GM18499 (cell line): ENCODE measurements around the gene GRIN2A.

Source experiments
- ATAC-seq: cut with Tn5 transposase; IDR thresholded peaks from one replicate; pipeline ENCODE4 v1.9.1; 2021; ENCODE audit warnings: moderate number of reproducible peaks; ENCODE audit not compliant: insufficient read depth, unreplicated experiment

Gene GRIN2A

DNA sequence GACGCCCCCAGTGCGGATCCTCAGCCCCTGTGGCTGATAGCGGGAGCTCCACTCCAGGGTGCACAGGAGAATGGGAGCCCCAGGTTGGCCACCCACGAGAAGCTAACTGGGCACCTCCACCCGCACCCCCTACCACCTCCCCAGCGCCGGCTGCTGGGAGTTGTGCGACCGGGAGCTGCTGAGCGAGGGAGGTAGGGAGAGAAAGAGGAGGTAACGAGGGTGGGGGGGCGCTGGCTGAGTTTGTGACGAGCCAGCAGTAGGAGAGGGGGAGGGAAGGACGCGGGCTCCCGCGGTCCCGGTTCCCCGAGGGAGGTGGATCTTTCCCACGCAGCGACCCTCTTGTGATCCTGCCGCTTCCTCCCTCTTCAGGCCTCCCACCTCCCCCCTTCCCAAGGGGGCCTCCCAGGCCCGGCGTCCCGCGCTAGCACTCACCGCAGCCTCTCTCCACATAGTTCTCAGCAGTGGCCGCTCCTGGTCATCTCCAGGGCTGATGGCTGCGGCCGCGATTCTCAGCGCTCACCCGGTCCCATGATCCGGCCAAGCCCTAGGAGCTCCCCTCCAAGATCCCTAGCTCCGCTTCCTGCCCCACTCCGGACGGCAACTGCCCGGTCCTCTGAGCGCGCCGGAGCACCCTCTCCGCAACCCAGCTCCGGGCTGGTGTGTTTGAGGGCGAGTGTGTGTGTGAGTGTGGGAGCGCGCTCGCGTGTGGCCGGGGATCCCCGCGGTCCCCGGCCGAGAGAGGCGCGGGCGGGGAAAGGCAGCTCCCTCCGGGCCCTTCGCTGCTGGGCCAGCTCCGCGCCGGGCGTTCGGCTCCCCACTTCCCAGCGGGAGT lies at the start of gene GRIN2A:
Gene GRIN2A (minus strand): TSS at position 207 of the 832 bp plus-strand sequence. CDS start 2,017 bp downstream, outside the sequence.
- ATAC-seq, result no peak

DNA sequence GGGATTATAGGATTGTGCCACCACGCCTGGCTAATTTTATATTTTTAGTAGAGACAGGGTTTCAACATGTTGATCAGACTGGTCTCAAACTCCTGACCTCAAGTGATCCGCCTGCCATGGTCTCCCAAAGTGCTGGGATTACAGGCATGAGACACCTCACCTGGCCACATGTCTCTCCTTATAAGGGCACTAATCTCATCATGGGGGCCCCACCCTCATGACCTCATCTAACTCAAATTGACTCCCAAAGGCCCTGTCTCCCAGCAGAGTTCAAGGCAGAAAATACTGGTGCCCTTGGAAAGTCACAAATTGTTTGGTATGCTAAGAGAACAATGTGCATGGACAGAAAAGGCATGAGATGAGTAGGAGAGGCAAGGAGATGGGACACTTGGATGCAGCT lies 49.3 kb upstream of the GRIN2A start:
- no peak for ATAC-seq

DNA sequence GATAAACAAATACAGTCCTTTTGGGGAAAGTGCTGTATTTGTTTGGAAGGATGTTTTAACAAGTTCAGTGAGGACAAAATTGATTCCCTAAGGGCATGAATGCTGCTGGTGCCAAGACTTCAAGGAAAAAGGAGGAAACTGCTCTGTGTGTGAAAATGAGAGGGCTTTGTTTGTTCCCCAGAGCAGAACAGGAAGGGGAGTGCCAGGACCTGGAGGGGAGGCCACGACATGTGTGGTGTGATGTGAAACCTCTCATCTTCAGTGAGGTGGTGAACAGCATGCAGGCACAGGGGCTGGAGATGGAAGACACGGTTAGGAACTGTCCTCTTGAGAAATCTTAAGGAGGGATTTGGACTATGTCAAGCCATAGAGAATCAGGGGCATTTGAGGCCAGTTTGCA lies 46.6 kb upstream of the GRIN2A start:
- ATAC-seq, result no peak

- ATAC-seq, result no peak
These were observed 44.7 kb upstream of the GRIN2A start for GRCh38 chr16:10226987-10227306.

DNA sequence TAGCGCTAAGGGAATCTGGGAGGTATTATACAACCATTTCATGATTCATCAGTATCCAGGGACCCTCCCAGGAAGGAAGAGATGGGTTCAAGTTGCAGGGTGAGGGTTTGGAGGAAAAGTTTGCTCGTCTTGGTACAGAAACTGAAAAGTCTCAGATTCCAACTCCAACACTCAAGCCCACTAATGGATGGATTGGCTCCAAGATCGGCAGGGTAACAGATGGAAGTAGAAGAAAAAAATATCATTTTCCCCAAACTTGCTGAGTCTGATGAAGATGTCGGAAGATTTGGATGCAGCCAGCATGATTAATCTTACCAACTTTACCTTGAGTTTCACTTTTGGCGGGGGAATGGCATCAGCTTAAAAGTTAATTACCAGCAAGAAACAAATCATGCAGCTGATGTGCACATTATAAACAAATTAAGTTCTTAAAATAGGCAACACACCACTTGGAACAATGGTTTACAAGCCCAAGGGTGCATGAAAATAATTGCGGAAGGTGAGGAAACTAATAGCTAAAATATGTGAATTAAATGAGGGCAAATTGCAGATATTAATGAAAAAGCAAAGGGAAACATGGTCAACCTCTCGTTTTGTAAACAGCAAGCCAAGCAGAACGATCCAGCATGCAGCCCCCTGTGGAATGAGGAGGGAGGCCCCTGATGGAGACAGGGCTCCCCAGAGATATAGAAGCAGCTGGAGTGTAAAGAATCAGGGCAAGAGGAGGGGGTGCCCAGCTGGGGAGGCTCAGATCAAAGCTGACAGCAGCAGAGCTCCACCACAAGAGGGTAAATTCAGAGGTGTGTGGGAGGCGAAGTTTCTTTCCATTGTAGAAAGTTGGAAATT lies 44.1 kb upstream of the GRIN2A start:
- ATAC-seq, result no peak

- no peak for ATAC-seq
These were observed 43.4 kb upstream of the GRIN2A start for GRCh38 chr16:10225653-10226052.

- no peak for ATAC-seq
These were observed 42.6 kb upstream of the GRIN2A start for GRCh38 chr16:10224850-10225249.

GRCh38 chr16:10220942-10221341 lies 38.7 kb upstream of the GRIN2A start:
- ATAC-seq, result no peak

- no peak for ATAC-seq
These were observed 37.5 kb upstream of the GRIN2A start for GRCh38 chr16:10219742-10220141.

DNA sequence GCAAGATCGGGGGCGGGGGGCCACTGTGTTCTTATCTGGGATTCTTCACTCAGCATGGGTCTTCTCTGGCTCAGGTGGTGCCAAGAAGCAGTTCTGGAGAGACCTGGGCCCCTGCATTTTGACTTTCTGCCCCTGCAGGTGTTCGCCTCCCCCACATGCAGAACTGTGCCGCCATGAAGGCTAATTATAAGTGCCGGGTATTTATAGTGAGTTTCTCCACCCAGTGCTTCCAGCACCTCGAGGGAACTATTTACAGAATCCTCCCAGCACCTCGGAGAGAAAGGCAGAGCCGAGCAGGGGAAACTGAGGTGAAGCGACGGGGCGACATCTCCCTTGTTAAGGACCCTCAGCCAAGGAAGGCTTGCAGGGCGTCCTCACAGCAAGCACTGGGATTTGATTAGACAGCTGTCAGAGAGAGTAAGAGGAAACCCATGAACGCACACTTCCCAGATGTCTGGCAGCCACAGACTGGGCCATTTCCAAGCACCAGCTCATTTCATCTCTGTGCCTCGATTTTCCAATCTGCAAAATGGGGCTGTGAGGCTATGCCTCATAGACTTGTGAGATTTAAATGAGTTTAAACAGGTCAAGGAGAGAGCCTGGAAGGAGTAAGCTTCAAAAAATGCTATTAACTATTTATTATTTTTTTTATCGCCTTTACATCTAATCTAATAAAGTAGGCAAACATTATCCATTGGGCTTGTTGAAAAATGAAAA lies 36.4 kb upstream of the GRIN2A start:
- no peak for ATAC-seq

DNA sequence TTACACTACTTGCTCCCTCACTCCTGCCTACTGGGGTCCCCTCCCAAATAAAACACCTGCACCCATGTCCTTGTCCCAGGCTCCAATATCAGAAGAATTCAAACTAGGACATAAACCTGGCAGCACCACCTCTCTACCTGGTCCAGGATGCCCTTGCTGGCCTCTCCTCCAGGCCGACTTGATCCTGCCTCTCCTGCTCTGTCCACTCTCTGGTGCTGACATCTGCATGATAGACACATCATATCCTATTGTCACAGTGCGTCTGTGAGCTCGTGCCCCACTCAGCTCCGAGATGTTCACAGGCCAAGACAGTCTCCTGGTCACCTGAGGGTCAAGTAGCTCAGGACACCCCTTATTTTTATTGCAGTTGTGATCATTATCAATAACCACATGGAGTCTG lies 31.5 kb upstream of the GRIN2A start:
- no peak for ATAC-seq

DNA sequence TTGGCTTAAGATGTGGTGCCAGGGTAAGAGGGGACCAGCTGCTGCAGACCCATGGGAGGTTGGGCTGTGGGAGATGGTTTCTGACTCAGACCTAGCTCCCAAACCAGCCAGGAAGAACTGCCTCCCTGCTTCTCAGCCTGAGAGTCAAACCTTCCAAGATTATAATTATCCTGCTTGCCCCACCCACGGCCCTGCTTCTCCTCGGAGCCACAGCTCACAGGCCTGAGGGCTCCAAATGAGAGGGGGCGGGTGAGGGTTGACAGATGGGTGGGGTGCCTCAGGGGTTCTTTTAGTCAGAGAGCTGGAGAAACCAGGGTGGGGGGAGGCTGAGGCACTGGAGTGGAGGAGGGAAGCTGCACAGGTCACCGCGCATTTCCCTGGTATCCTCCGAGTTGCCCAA lies 28.7 kb upstream of the GRIN2A start:
- no peak for ATAC-seq

GRCh38 chr16:10206865-10207264 lies 24.6 kb upstream of the GRIN2A start:
- ATAC-seq, result no peak

- peak; percentile 57 for ATAC-seq
These were observed 24.0 kb upstream of the GRIN2A start for GRCh38 chr16:10206215-10206614.

DNA sequence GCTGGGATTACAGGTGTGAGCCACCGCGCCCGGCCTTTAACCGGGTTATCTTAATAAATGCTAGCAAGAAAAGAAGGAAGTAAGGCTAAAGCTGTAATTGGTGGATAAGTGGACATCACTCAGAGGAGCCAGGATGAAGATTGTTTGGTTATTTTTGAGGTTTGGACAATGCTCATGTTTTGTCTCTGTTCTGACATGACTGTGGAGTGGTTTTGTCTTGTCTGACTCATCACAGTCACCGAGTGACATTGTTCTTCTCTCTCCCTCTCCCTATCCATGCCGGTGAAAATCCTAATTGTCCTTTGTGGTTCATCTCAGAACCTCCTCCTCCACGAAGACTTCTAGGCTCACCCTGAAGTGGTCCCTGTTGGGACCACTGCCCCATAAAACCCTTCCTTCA lies 23.5 kb upstream of the GRIN2A start:
- peak; percentile 30 for ATAC-seq

- ATAC-seq, result no peak
These were observed 20.4 kb upstream of the GRIN2A start for GRCh38 chr16:10202649-10203048.

- ATAC-seq, result no peak
These were observed 18.7 kb upstream of the GRIN2A start for GRCh38 chr16:10200637-10201586.

DNA sequence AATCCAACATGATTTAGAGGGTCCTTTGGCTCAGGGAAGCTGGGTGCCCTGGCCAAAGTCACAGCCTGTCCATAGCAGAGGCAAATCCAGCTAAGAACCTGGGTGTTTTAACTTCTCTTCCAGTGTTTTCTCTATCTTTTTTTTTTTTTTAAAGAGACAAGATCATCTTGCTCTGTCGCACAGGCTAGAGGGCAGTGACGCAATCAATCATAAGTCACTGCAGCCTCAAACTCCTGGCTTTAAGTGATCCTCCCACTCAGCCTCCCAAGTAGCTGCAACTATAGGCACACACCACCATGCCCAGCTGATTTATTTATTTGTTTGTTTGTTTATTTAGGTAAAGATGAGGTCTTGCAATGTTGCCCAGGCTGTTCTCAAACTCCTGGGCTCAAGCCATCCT lies 14.8 kb upstream of the GRIN2A start:
- ATAC-seq, result no peak

DNA sequence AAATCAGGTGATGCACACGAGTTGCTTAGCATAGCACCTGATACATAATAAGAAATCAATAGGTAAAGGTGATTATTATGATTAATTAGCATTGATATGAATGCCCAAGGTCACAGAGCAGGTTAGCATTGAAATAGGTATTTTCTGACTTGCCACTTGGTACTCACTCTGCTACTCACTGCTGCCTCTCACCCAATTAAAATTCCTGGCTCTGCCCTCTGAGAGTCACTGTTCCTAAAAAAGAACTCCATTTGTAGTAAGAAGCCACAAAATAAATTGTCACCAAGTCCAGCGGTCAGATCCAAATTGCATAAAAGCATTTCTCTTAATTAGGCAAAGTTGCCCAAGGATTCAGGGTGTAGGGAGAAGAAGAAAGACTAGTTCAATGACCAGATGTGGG lies 8.9 kb upstream of the GRIN2A start:
- no peak for ATAC-seq

GRCh38 chr16:10189861-10190390 lies 7.7 kb upstream of the GRIN2A start:
- no peak for ATAC-seq
